ENCODE measurements around the gene PDE6A. TPM values are rescaled to one million over a fixed set of nuclear protein-coding genes. Genes with fewer than 3 reads are reported as not detected.

The PDE6A gene
- total RNA-seq, 1 experiment from 2014 or later, result not detected

DNA sequence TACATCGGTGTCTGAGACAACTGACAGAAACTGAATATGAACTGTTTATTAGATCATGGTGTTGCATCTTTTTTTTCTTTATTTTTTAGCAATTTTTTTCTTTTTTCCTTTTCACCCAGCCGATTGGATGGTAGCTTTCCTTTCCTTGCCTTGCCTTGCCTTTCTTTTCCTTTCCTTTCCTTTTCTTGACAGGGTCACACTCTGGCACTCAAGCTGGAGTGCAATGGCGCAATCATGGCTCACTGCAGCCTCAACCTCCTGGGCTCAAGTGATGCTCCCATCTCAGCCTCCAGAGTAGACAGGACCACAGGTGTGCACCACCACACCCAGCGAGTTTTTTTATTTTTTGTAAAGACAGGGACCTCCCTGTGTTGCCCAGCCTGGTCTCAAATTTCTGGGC lies 2.8 kb downstream of the PDE6A start:
- DNase-seq (ENCODE audit: low spot score) (no peak), ATAC-seq (no peak)
- TF ChIP-seq, protein P1, sequence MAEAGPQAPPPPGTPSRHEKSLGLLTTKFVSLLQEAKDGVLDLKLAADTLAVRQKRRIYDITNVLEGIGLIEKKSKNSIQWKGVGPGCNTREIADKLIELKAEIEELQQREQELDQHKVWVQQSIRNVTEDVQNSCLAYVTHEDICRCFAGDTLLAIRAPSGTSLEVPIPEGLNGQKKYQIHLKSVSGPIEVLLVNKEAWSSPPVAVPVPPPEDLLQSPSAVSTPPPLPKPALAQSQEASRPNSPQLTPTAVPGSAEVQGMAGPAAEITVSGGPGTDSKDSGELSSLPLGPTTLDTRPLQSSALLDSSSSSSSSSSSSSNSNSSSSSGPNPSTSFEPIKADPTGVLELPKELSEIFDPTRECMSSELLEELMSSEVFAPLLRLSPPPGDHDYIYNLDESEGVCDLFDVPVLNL (CRISPR knock-in tag; IDR thresholded peaks at IDR 0.05; ENCODE audit: borderline replicate concordance, low read depth), result no peak
- TF ChIP-seq, protein P2, sequence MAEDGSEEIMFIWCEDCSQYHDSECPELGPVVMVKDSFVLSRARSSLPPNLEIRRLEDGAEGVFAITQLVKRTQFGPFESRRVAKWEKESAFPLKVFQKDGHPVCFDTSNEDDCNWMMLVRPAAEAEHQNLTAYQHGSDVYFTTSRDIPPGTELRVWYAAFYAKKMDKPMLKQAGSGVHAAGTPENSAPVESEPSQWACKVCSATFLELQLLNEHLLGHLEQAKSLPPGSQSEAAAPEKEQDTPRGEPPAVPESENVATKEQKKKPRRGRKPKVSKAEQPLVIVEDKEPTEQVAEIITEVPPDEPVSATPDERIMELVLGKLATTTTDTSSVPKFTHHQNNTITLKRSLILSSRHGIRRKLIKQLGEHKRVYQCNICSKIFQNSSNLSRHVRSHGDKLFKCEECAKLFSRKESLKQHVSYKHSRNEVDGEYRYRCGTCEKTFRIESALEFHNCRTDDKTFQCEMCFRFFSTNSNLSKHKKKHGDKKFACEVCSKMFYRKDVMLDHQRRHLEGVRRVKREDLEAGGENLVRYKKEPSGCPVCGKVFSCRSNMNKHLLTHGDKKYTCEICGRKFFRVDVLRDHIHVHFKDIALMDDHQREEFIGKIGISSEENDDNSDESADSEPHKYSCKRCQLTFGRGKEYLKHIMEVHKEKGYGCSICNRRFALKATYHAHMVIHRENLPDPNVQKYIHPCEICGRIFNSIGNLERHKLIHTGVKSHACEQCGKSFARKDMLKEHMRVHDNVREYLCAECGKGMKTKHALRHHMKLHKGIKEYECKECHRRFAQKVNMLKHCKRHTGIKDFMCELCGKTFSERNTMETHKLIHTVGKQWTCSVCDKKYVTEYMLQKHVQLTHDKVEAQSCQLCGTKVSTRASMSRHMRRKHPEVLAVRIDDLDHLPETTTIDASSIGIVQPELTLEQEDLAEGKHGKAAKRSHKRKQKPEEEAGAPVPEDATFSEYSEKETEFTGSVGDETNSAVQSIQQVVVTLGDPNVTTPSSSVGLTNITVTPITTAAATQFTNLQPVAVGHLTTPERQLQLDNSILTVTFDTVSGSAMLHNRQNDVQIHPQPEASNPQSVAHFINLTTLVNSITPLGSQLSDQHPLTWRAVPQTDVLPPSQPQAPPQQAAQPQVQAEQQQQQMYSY (CRISPR knock-in tag; IDR thresholded peaks at IDR 0.05), result no peak
- TF ChIP-seq ZNF121 (CRISPR knock-in tag; IDR thresholded peaks at IDR 0.05), result no peak
- TF ChIP-seq CREB1 (CRISPR knock-in tag; IDR thresholded peaks at IDR 0.05), result no peak
- no peak for TF ChIP-seq HMGA2 (CRISPR knock-in tag; IDR thresholded peaks at IDR 0.05)
- TF ChIP-seq GABPB1 (CRISPR knock-in tag; IDR thresholded peaks at IDR 0.05), result no peak
- TF ChIP-seq NR1H2 (CRISPR knock-in tag; IDR thresholded peaks at IDR 0.05), result no peak
- TF ChIP-seq ZNF138 (CRISPR knock-in tag; conservative IDR thresholded peaks at IDR 0.05), result no peak
- no peak for TF ChIP-seq FOXJ3 (CRISPR knock-in tag; IDR thresholded peaks at IDR 0.05; ENCODE audit: borderline replicate concordance)
- no peak for TF ChIP-seq MYBL2 (CRISPR knock-in tag; IDR thresholded peaks at IDR 0.05)
- no peak for TF ChIP-seq ZNF416 (CRISPR knock-in tag; IDR thresholded peaks at IDR 0.05)
- TF ChIP-seq, protein P3, sequence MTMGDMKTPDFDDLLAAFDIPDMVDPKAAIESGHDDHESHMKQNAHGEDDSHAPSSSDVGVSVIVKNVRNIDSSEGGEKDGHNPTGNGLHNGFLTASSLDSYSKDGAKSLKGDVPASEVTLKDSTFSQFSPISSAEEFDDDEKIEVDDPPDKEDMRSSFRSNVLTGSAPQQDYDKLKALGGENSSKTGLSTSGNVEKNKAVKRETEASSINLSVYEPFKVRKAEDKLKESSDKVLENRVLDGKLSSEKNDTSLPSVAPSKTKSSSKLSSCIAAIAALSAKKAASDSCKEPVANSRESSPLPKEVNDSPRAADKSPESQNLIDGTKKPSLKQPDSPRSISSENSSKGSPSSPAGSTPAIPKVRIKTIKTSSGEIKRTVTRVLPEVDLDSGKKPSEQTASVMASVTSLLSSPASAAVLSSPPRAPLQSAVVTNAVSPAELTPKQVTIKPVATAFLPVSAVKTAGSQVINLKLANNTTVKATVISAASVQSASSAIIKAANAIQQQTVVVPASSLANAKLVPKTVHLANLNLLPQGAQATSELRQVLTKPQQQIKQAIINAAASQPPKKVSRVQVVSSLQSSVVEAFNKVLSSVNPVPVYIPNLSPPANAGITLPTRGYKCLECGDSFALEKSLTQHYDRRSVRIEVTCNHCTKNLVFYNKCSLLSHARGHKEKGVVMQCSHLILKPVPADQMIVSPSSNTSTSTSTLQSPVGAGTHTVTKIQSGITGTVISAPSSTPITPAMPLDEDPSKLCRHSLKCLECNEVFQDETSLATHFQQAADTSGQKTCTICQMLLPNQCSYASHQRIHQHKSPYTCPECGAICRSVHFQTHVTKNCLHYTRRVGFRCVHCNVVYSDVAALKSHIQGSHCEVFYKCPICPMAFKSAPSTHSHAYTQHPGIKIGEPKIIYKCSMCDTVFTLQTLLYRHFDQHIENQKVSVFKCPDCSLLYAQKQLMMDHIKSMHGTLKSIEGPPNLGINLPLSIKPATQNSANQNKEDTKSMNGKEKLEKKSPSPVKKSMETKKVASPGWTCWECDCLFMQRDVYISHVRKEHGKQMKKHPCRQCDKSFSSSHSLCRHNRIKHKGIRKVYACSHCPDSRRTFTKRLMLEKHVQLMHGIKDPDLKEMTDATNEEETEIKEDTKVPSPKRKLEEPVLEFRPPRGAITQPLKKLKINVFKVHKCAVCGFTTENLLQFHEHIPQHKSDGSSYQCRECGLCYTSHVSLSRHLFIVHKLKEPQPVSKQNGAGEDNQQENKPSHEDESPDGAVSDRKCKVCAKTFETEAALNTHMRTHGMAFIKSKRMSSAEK (CRISPR knock-in tag; IDR thresholded peaks at IDR 0.05; ENCODE audit: borderline replicate concordance), result no peak
- no peaks in the 10 kb centered on the region for H3K27me3 Mint-ChIP-seq (ENCODE audit: low read depth)
- H3K27ac Mint-ChIP-seq, result no peak overlapping the region
- ChIA-PET CTCF (interaction anchor here (1.5 kb wide), 1 partner anchor 49 kb away, joined by 4 read pairs; no protein-coding TSS in a partner anchor), POLR2A (no interaction called here)
- H3K4me1 Mint-ChIP-seq, result peaks cover 6% of the 10 kb centered on the region; the same call in 1 of the 2 replicates
- no peak overlapping the region for H3K4me3 Mint-ChIP-seq
- H3K9me3 Mint-ChIP-seq, result no peaks in the 10 kb centered on the region
- no peaks in the 10 kb centered on the region for H3K36me3 Mint-ChIP-seq

DNA sequence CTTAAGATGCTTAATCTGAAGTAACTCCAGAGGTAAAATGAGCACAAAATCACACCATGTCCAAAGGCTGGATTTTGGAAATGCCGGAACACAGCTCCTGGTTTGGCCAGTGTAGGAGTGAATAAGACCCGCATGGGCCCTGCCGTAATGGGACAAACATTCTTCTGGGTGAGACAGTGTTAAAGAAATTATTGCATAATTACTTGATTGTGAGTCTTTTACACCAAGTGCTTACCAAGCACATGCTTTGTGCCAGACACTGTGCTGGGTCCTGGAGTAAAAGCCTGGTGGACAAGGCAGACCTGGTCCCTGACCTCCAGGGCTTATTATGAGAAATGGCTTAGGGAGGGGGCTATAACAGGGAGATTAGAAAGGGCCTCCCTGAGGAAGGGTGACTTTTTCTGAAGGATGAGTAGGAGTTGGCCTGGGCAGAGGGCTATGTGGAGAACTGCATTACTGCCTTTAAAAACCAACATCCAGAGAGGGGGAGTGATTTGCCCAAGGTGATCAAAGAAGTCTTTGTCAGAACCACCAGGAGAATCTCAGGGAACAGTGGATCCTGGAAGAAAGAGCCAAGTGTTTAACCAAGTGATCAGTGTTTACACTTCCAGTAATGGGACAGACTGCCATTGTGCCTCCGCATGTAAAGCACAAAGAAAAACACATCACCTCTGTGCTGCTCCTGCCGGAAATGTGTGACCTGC lies 3.5 kb downstream of the PDE6A start:
- ChIA-PET CTCF (interaction anchor here (1.5 kb wide), 1 partner anchor 49 kb away, joined by 4 read pairs; no protein-coding TSS in a partner anchor), POLR2A (no interaction called here)
- H3K4me3 Mint-ChIP-seq, result no peak overlapping the region
- no peaks in the 10 kb centered on the region for H3K36me3 Mint-ChIP-seq
- ATAC-seq (no peak), DNase-seq (ENCODE audit: low spot score) (no peak)
- TF ChIP-seq, protein P4, sequence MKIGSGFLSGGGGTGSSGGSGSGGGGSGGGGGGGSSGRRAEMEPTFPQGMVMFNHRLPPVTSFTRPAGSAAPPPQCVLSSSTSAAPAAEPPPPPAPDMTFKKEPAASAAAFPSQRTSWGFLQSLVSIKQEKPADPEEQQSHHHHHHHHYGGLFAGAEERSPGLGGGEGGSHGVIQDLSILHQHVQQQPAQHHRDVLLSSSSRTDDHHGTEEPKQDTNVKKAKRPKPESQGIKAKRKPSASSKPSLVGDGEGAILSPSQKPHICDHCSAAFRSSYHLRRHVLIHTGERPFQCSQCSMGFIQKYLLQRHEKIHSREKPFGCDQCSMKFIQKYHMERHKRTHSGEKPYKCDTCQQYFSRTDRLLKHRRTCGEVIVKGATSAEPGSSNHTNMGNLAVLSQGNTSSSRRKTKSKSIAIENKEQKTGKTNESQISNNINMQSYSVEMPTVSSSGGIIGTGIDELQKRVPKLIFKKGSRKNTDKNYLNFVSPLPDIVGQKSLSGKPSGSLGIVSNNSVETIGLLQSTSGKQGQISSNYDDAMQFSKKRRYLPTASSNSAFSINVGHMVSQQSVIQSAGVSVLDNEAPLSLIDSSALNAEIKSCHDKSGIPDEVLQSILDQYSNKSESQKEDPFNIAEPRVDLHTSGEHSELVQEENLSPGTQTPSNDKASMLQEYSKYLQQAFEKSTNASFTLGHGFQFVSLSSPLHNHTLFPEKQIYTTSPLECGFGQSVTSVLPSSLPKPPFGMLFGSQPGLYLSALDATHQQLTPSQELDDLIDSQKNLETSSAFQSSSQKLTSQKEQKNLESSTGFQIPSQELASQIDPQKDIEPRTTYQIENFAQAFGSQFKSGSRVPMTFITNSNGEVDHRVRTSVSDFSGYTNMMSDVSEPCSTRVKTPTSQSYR (CRISPR knock-in tag; IDR thresholded peaks at IDR 0.05), result no peak
- TF ChIP-seq ZNF138 (CRISPR knock-in tag; conservative IDR thresholded peaks at IDR 0.05), result no peak
- H3K4me1 Mint-ChIP-seq, result peaks cover 6% of the 10 kb centered on the region; the same call in 1 of the 2 replicates
- H3K27ac Mint-ChIP-seq, result no peak overlapping the region
- H3K9me3 Mint-ChIP-seq, result no peaks in the 10 kb centered on the region
- no peaks in the 10 kb centered on the region for H3K27me3 Mint-ChIP-seq (ENCODE audit: low read depth)

All from WTC11 (cell line).